Prostate gland (tissue), 2 donors: ENCODE data around the gene LMO2. TPM values are rescaled to one million over a fixed set of nuclear protein-coding genes. Genes with fewer than 3 reads are reported as not detected.
A peak's percentile ranks its signal among the peaks of the same experiment; 100 is the strongest.

Experiments used
- DNase-seq: peaks from one replicate; pipeline ENCODE4 v3.0.0-alpha.2; 2019; ENCODE audit warnings: low spot score
- H3K27ac ChIP-seq, 2 donors: fragments of 200-600 bp; sonication (generic); 2 replicates each; pipeline ENCODE4 v1.5.1; 2017 to 2019
- H3K27me3 ChIP-seq: fragments of 200-600 bp; sonication (generic); replicated peaks from 2 replicates; pipeline ENCODE4 v1.5.1; 2019; ENCODE audit not compliant: insufficient read depth
- H3K36me3 ChIP-seq, 2 donors: fragments of 200-600 bp; sonication (generic); 1 replicate in 1 of 2; 2 replicates in 1 of 2; pipeline versions ENCODE4 v1.5.1 to v1.8.1; 2017 to 2019
- H3K4me1 ChIP-seq: fragments of 200-600 bp; sonication (generic); replicated peaks from 2 replicates; pipeline ENCODE4 v1.5.1; 2019
- H3K4me3 ChIP-seq, 2 donors: fragments of 200-600 bp; sonication (generic); 2 replicates each; pipeline ENCODE4 v1.5.1; 2017 to 2019
- H3K9me3 ChIP-seq: fragments of 200-600 bp; sonication (generic); 2 replicates; pipeline ENCODE4 v1.5.1; 2017
- POLR2A ChIP-seq: fragments of 450-650 bp; IDR thresholded peaks from one replicate; pipeline ENCODE4 v1.6.1; 2016; ENCODE audit warnings: antibody characterized with exemption, mild to moderate bottlenecking
- POLR2AphosphoS5 ChIP-seq: sonication (generic); formaldehyde crosslinking; IDR thresholded peaks from one replicate; pipeline ENCODE4 v1.6.1; 2017; ENCODE audit warnings: antibody characterized with exemption
- WGBS: methylation state at CpG from one replicate; pipeline ENCODE4 v1.1.5; 2018; 5-methylcytosine and 5-hydroxymethylcytosine counted together
- intact Hi-C: fragments of 100-400 bp; cut with DNase I; formaldehyde crosslinking; loops from one replicate; pipeline ENCODE4 v1.14.2; 2022
- total RNA-seq, 2 donors: library from RNA; depleted of rRNA; stranded (reverse); fragments of >200 nt; gene quantifications; one replicate each; pipeline ENCODE4 v1.1.0, GENCODE V29; 2016
- TF ChIP-seq, protein P1 (sequence below), 4 experiments: fragments of 200-600 bp in 2 of 4; fragments of 450-650 bp in 2 of 4; sonication (generic) in 2 of 4; IDR thresholded peaks; 1 replicate in 3 of 4; 2 replicates in 1 of 4; pipeline ENCODE4 v1.5.1; 2016 to 2019; ENCODE audit warnings: antibody characterized with exemption in 4 of 4, mild to moderate bottlenecking in 2 of 4, moderate library complexity in 2 of 4

LMO2 gene
- total RNA-seq, 2 donors from 2014 or later, result 11.4 to 25.0 TPM

GRCh38 chr11:33900159-33900840, 8.4 kb upstream of the LMO2 start:
- intact Hi-C loops, result no loop called here
- WGBS, result 88% methylated on average over 7 of the region's 7 CpGs
- Histone ChIP-seq H3K27me3 (no peaks in the 10 kb centered on the region), H3K36me3 (no peaks in the 10 kb centered on the region), H3K9me3 (no peaks in the 10 kb centered on the region), H3K4me3 (no peak overlapping the region), H3K27ac (no peak overlapping the region), H3K4me1 (no peaks in the 10 kb centered on the region)
- DNase-seq, result no peak
- TF ChIP-seq POLR2AphosphoS5 (no peak), POLR2A (no peak)
- TF ChIP-seq, protein P1, sequence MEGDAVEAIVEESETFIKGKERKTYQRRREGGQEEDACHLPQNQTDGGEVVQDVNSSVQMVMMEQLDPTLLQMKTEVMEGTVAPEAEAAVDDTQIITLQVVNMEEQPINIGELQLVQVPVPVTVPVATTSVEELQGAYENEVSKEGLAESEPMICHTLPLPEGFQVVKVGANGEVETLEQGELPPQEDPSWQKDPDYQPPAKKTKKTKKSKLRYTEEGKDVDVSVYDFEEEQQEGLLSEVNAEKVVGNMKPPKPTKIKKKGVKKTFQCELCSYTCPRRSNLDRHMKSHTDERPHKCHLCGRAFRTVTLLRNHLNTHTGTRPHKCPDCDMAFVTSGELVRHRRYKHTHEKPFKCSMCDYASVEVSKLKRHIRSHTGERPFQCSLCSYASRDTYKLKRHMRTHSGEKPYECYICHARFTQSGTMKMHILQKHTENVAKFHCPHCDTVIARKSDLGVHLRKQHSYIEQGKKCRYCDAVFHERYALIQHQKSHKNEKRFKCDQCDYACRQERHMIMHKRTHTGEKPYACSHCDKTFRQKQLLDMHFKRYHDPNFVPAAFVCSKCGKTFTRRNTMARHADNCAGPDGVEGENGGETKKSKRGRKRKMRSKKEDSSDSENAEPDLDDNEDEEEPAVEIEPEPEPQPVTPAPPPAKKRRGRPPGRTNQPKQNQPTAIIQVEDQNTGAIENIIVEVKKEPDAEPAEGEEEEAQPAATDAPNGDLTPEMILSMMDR (IDR thresholded peaks at IDR 0.05), result no peak

DNA sequence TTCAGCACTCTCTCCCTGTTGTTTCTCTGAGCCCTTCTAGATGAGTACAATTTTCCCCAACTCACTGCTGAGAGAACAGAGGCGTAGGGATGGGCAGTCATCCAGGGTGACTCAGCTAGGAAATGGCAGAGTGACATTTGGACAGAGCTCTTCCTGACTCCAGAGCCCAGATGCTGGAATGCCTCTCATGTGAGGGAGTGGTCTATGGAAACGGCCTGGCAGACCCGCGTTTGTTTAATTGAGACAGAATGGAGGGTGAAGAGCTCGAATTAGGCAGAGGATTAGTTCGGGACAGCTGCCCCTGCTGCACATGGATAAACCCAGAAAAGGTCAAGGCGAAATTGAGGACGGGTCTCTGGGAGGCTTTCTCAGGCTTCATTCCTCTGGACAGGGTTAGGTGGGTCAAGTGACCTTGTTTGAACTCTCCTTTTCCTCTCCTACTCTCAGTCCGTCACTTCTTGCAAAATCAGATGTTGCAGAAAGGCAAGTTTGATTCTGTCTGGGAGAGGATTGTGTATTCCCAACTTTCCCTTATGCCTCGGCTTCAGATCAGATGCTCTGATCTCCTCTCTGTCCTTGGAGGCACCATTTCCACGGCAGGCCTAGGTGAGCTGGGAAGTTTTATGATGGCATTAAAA, 7.6 kb upstream of the LMO2 start:
- intact Hi-C loops, result no loop called here
- no peaks in the 10 kb centered on the region for H3K9me3 ChIP-seq
- no peaks in the 10 kb centered on the region for H3K4me1 ChIP-seq
- peak; percentile 65 for DNase-seq
- H3K36me3 ChIP-seq, result no peaks in the 10 kb centered on the region
- no peak overlapping the region for H3K27ac ChIP-seq
- TF ChIP-seq, protein P1 (IDR thresholded peaks at IDR 0.05), result no peak
- TF ChIP-seq POLR2AphosphoS5 (peak; percentile 50), POLR2A (no peak)
- H3K27me3 ChIP-seq, result no peaks in the 10 kb centered on the region
- no peak overlapping the region for H3K4me3 ChIP-seq
- 28% methylated on average over 11 of the region's 11 CpGs for WGBS

GRCh38 chr11:33898957-33899356, 7.1 kb upstream of the LMO2 start:
- 85% methylated on average over 3 of the region's 3 CpGs for WGBS
- no peaks in the 10 kb centered on the region for H3K4me1 ChIP-seq
- H3K4me3 ChIP-seq, result no peak overlapping the region
- H3K27ac ChIP-seq, result peak overlapping the region in 1 of 2 donors; percentile 27
- TF ChIP-seq, protein P1 (IDR thresholded peaks at IDR 0.05), result no peak
- no peak for TF ChIP-seq POLR2A
- TF ChIP-seq POLR2AphosphoS5, result no peak
- no peaks in the 10 kb centered on the region for H3K9me3 ChIP-seq
- H3K27me3 ChIP-seq, result no peaks in the 10 kb centered on the region
- DNase-seq, result no peak
- no peaks in the 10 kb centered on the region for H3K36me3 ChIP-seq
- intact Hi-C loops, result no loop called here

DNA sequence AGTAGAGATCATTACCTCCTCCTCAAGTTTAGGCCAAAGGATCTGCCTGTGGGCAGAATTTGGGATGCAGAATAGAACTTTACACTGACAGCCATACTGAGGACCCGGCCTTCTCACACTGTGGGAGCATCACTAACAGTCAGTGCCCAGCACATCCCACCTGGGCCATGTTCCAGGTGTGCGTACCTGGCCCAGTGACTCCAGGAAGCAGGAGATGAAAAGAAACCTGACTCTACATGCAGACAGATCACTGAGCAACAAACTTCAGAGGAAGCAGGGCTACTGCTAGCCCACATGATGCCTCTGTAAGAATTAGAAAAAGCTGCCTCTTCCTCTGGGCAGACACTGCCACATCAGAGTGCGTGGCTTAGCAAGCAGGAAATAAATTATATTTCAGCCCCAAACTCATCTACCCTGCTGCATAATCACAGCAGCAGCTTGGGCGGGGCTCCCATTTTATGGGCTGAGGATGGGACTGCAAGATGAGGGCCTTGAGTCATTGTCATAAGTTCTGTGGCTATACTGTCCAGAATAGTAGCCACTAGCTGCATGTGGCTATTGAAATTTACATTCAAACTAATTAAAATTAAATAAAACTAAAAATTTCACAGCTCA, 6.0 kb upstream of the LMO2 start:
- TF ChIP-seq POLR2A (no peak), POLR2AphosphoS5 (no peak)
- TF ChIP-seq, protein P1 (IDR thresholded peaks at IDR 0.05), result no peak
- Histone ChIP-seq H3K4me3 (no peak overlapping the region), H3K4me1 (no peaks in the 10 kb centered on the region), H3K36me3 (no peaks in the 10 kb centered on the region), H3K9me3 (no peaks in the 10 kb centered on the region), H3K27me3 (no peaks in the 10 kb centered on the region), H3K27ac (peak overlapping the region in 1 of 2 donors; percentile 24)
- intact Hi-C loops, result no loop called here
- WGBS, result 58% methylated on average over 4 of the region's 4 CpGs
- DNase-seq, result peak; percentile 28
